ENCODE results near the gene MACROD2. TPM values are rescaled to one million over a fixed set of nuclear protein-coding genes. Genes with fewer than 3 reads are reported as not detected.

The MACROD2 gene
- polyA plus RNA-seq, 2 of the 4 experiments (the other 2 are of a cell fraction) = 0.96 to 1.3 TPM

DNA sequence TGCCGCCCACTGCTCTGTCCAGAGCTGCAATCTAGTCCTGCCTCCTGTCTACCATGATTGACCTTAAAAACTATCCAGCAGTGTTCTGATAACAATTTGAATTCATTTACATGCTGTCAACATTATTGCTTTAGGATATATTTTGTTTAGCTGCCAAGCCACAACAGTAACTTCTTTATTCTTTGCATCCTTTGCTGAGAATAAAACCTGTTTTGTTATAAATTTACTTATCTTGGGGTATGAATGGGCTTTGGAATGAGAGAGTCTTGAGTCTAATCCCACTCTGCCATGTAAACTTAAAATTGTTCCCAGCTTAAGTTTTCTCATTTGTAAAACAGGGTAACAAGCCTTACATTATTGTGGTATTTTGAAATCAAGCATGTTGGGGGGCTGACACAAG is 225.7 kb downstream of the MACROD2 start:
- Histone ChIP-seq H3K4me1 (peaks cover 28% of the 10 kb centered on the region), H3K9me3 (peaks cover 7% of the 10 kb centered on the region; the same call in 1 of the 3 replicates), H3K4me2 (peak overlapping the region; percentile 62), H3K27ac (peak overlapping the region; percentile 67 to 71), H3K4me3 (no peak overlapping the region)
- ATAC-seq = 0 out of 6 replicates have a peak, but pooled peaks of 1 of the 2 experiments have one; percentile 12
- FAIRE-seq = peak; percentile 49
- TF ChIP-seq CHD4 (IDR thresholded peaks at IDR 0.05; ENCODE audit: borderline replicate concordance) (no peak), ESRRA (IDR thresholded peaks at IDR 0.05; ENCODE audit: borderline replicate concordance, low read length) (no peak), CEBPB (IDR thresholded peaks at IDR 0.05) (no peak), CBX8 (IDR thresholded peaks at IDR 0.05) (no peak), RARB (CRISPR knock-in tag; IDR thresholded peaks at IDR 0.05) (no peak), HOXB5 (CRISPR knock-in tag; IDR thresholded peaks at IDR 0.05) (no peak), JUNB (IDR thresholded peaks at IDR 0.05) (no peak), CBX2 (IDR thresholded peaks at IDR 0.05; ENCODE audit: borderline replicate concordance, low read depth) (no peak), CHD2 (IDR thresholded peaks at IDR 0.05; ENCODE audit: low read length, partially characterized antibody) (no peak), FOSL2 (IDR thresholded peaks at IDR 0.05) (no peak), FOSL2 (CRISPR knock-in tag; IDR thresholded peaks at IDR 0.05) (no peak), PHF8 (IDR thresholded peaks at IDR 0.05; ENCODE audit: borderline replicate concordance, low read depth) (no peak), HEYL (CRISPR knock-in tag; IDR thresholded peaks at IDR 0.05) (no peak)
- TF ChIP-seq, protein P1, sequence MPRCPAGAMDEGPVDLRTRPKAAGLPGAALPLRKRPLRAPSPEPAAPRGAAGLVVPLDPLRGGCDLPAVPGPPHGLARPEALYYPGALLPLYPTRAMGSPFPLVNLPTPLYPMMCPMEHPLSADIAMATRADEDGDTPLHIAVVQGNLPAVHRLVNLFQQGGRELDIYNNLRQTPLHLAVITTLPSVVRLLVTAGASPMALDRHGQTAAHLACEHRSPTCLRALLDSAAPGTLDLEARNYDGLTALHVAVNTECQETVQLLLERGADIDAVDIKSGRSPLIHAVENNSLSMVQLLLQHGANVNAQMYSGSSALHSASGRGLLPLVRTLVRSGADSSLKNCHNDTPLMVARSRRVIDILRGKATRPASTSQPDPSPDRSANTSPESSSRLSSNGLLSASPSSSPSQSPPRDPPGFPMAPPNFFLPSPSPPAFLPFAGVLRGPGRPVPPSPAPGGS (IDR thresholded peaks at IDR 0.05) = no peak
- ChIA-PET CTCF (interaction anchor here (1.5 kb wide), 1 partner anchor 11 kb away, joined by 3 read pairs; no protein-coding TSS in a partner anchor), POLR2A (no interaction called here)
- no peak for DNase-seq (ENCODE audit: low read depth in 1 of 2, low spot score in 1 of 2)
- 100% methylated on average over 1 of the region's 1 CpG for WGBS (ENCODE audit: missing lambda C conversion rate)

DNA sequence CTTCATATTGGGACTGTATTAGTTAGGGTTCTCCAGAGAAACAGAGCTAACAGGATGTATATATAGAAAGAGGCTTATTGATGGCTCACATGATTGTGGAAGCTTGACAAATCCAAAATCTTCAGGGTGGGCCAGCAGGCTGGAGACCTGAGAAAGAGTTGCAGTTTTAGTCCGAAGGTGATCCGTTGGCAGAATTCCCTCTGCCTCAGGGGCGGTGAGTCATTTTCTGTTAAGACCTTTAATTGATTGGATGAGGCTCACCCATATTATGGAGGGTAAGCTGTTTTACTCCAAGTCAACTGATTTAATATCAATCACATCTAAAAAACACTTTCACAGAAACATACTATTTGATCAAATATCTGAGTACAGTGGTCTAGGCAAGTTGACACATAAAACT is 228.5 kb downstream of the MACROD2 start:
- peaks cover 5% of the 10 kb centered on the region; the same call in 1 of the 3 replicates for H3K9me3 ChIP-seq
- no peak overlapping the region for H3K27ac ChIP-seq
- peak; percentile 72 for FAIRE-seq
- DNase-seq (ENCODE audit: low read depth in 1 of 2, low spot score in 1 of 2) = no peak
- 85% methylated on average over 3 of the region's 3 CpGs for WGBS (ENCODE audit: missing lambda C conversion rate)
- ATAC-seq = no peak
- TF ChIP-seq JUNB (IDR thresholded peaks at IDR 0.05) (no peak), FOSB (CRISPR knock-in tag; IDR thresholded peaks at IDR 0.05) (no peak), EP300 (IDR thresholded peaks at IDR 0.05) (no peak), EHMT2 (IDR thresholded peaks at IDR 0.05; ENCODE audit: low read depth) (no peak), ZSCAN20 (CRISPR knock-in tag; IDR thresholded peaks at IDR 0.05) (no peak), CEBPB (IDR thresholded peaks at IDR 0.05) (no peak), FOXS1 (CRISPR knock-in tag; IDR thresholded peaks at IDR 0.05) (no peak), CBX8 (IDR thresholded peaks at IDR 0.05) (no peak), CBX2 (IDR thresholded peaks at IDR 0.05; ENCODE audit: borderline replicate concordance, low read depth) (no peak), SMC3 (IDR thresholded peaks at IDR 0.05) (no peak), JUN (IDR thresholded peaks at IDR 0.05) (no peak), NPAS2 (CRISPR knock-in tag; IDR thresholded peaks at IDR 0.05; ENCODE audit: borderline replicate concordance) (no peak), ESRRA (IDR thresholded peaks at IDR 0.05; ENCODE audit: borderline replicate concordance, low read length) (no peak)
- TF ChIP-seq, protein P2, sequence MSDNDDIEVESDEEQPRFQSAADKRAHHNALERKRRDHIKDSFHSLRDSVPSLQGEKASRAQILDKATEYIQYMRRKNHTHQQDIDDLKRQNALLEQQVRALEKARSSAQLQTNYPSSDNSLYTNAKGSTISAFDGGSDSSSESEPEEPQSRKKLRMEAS (IDR thresholded peaks at IDR 0.05) = no peak
- TF ChIP-seq, protein P3, sequence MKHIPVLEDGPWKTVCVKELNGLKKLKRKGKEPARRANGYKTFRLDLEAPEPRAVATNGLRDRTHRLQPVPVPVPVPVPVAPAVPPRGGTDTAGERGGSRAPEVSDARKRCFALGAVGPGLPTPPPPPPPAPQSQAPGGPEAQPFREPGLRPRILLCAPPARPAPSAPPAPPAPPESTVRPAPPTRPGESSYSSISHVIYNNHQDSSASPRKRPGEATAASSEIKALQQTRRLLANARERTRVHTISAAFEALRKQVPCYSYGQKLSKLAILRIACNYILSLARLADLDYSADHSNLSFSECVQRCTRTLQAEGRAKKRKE (CRISPR knock-in tag; IDR thresholded peaks at IDR 0.05; ENCODE audit: low read depth) = no peak
- ChIA-PET POLR2A (no interaction called here), CTCF (interaction anchor here (1.1 kb wide), 1 partner anchor 20 kb away, joined by 4 read pairs; no protein-coding TSS in a partner anchor)
- peaks cover 30% of the 10 kb centered on the region for H3K4me1 ChIP-seq
- H3K4me3 ChIP-seq = no peak overlapping the region
- no peak overlapping the region for H3K4me2 ChIP-seq

Measured in A549 (cell line).